H1 (cell line): ENCODE measurements around the gene FAM50B. TPM values are rescaled to one million over a fixed set of nuclear protein-coding genes. Genes with fewer than 3 reads are reported as not detected.

ENCODE experiments used
- CTCF ChIA-PET: fragments of 300-600 bp; sonication (Branson Sonifier 250); formaldehyde crosslinking; loops from one replicate; lab custom pipeline; 2021; ENCODE audit not compliant: partially characterized antibody; lab: Charles Lee
- POLR2A ChIA-PET: fragments of 300-600 bp; sonication (Branson Sonifier 250); formaldehyde crosslinking; loops from one replicate; lab custom pipeline; 2021; ENCODE audit warnings: inconsistent platforms; ENCODE audit not compliant: partially characterized antibody; lab: Charles Lee
- DNase-seq, 2 experiments: peaks; one replicate each; pipeline versions ENCODE4 v3.0.0 to v3.0.0-alpha.2; 2010 to 2022; ENCODE audit warnings: low spot score in 2 of 2, low read depth in 1 of 2, mixed read lengths in 1 of 2
- FAIRE-seq: peaks from 2 replicates; lab custom pipeline; 2011; peaks lifted over from hg19 to GRCh38; lab: Jason Lieb, UNC
- H2AFZ ChIP-seq: 2 replicates; pipeline ENCODE4 v1.8.1; 2012; ENCODE audit warnings: low read length, inconsistent platforms
- H2AK5ac ChIP-seq: 2 replicates; pipeline ENCODE4 v1.6.1; 2013; ENCODE audit warnings: low read depth, low read length
- H2BK120ac ChIP-seq: replicated peaks from 2 replicates; pipeline ENCODE3; 2013; ENCODE audit warnings: low read depth, low read length, inconsistent platforms
- H2BK12ac ChIP-seq: 2 replicates; pipeline ENCODE4 v1.6.1; 2013; ENCODE audit warnings: low read depth, low read length
- H2BK15ac ChIP-seq: 2 replicates; pipeline ENCODE4 v1.6.1; 2013; ENCODE audit warnings: low read length
- H2BK20ac ChIP-seq: 2 replicates; pipeline ENCODE4 v1.6.1; 2013; ENCODE audit warnings: low read length
- H2BK5ac ChIP-seq: 2 replicates; pipeline ENCODE4 v1.6.1; 2013; ENCODE audit warnings: low read depth, low read length
- H3K14ac ChIP-seq: 2 replicates; pipeline ENCODE4 v1.6.1; 2013; ENCODE audit warnings: inconsistent platforms; ENCODE audit not compliant: insufficient read length
- H3K18ac ChIP-seq: 2 replicates; pipeline ENCODE4 v1.6.1; 2013; ENCODE audit warnings: low read length; ENCODE audit errors: extremely low read depth
- H3K23ac ChIP-seq: 2 replicates; pipeline ENCODE4 v1.6.1; 2013; ENCODE audit warnings: inconsistent platforms; ENCODE audit not compliant: insufficient read length
- H3K23me2 ChIP-seq: 2 replicates; pipeline ENCODE4 v1.6.1; 2013; ENCODE audit warnings: low read depth, low read length
- H3K27ac ChIP-seq: 2 replicates; pipeline ENCODE4 v1.6.1; 2011; ENCODE audit warnings: low read depth, low read length, inconsistent platforms
- H3K27me3 ChIP-seq, 4 experiments: replicated peaks in 1 of 4; 1 replicate in 1 of 4; 2 replicates in 3 of 4; pipeline versions ENCODE4 v1.6.1 to v1.8.1; 2011 to 2013; ENCODE audit warnings: low read length in 3 of 4, mild to moderate bottlenecking in 3 of 4, inconsistent platforms in 2 of 4, mixed read lengths in 2 of 4, moderate library complexity in 1 of 4; ENCODE audit not compliant: control insufficient read depth in 3 of 4, insufficient read depth in 3 of 4; ENCODE audit errors: extremely low read depth in 1 of 4
- H3K36me3 ChIP-seq, 4 experiments: 2 replicates each; pipeline versions ENCODE4 v1.6.1 to v1.8.1; 2011 to 2013; ENCODE audit warnings: mild to moderate bottlenecking in 4 of 4, low read length in 3 of 4, moderate library complexity in 2 of 4, control low read depth in 1 of 4, inconsistent platforms in 1 of 4; ENCODE audit not compliant: insufficient read depth in 4 of 4, control insufficient read depth in 2 of 4
- H3K4ac ChIP-seq: replicated peaks from 2 replicates; pipeline ENCODE3; 2013; ENCODE audit warnings: low read length, low read depth, mixed read lengths, inconsistent platforms; ENCODE audit not compliant: insufficient read length
- H3K4me1 ChIP-seq, 4 experiments: replicated peaks in 1 of 4; 1 replicate in 1 of 4; 2 replicates in 3 of 4; pipeline versions ENCODE4 v1.6.1 to v1.8.1; 2011 to 2013; ENCODE audit warnings: low read length in 3 of 4, inconsistent platforms in 2 of 4, mixed read lengths in 1 of 4; ENCODE audit not compliant: insufficient read depth in 4 of 4, control insufficient read depth in 3 of 4
- H3K4me2 ChIP-seq, 2 experiments: 2 replicates each; pipeline versions ENCODE4 v1.6.1 to v1.8.1; 2011 to 2013; ENCODE audit warnings: low read depth in 2 of 2, low read length in 2 of 2, control low read depth in 1 of 2, inconsistent platforms in 1 of 2, mild to moderate bottlenecking in 1 of 2; ENCODE audit not compliant: insufficient read depth in 1 of 2
- H3K4me3 ChIP-seq, 4 experiments: fragments of 200-600, 300-600 bp in 1 of 4; sonication (generic), shearing (Covaris generic), sonication (Bioruptor Twin) in 1 of 4; 2 replicates each; pipeline versions ENCODE4 v1.5.1 to v1.8.1; 2011 to 2016; ENCODE audit warnings: low read length in 4 of 4, low read depth in 3 of 4, control low read depth in 2 of 4, inconsistent platforms in 2 of 4, mild to moderate bottlenecking in 2 of 4, mixed read lengths in 1 of 4, moderate library complexity in 1 of 4; ENCODE audit not compliant: insufficient read depth in 2 of 4; ENCODE audit errors: extremely low read depth in 1 of 4
- H3K56ac ChIP-seq: replicated peaks from 2 replicates; pipeline ENCODE3; 2013; ENCODE audit warnings: low read depth, mild to moderate bottlenecking, mixed read lengths, low read length, inconsistent platforms; ENCODE audit not compliant: insufficient read length
- H3K79me1 ChIP-seq: 2 replicates; pipeline ENCODE4 v1.6.1; 2013; ENCODE audit warnings: low read depth, low read length, control low read depth
- H3K79me2 ChIP-seq, 2 experiments: 2 replicates each; pipeline versions ENCODE4 v1.6.1 to v1.8.1; 2012 to 2013; ENCODE audit warnings: low read length in 2 of 2, mild to moderate bottlenecking in 2 of 2, inconsistent platforms in 1 of 2; ENCODE audit not compliant: insufficient read depth in 2 of 2, control insufficient read depth in 1 of 2
- H3K9ac ChIP-seq, 4 experiments: replicated peaks in 1 of 4; 1 replicate in 1 of 4; 2 replicates in 3 of 4; pipeline versions ENCODE4 v1.6.1 to v1.8.1; 2011 to 2013; ENCODE audit warnings: low read depth in 3 of 4, low read length in 3 of 4, control low read depth in 2 of 4, mild to moderate bottlenecking in 2 of 4, moderate library complexity in 2 of 4, inconsistent platforms in 1 of 4; ENCODE audit errors: extremely low read depth in 1 of 4
- H3K9me3 ChIP-seq, 2 experiments: 2 replicates each; pipeline versions ENCODE4 v1.6.1 to v1.8.1; 2012 to 2013; ENCODE audit warnings: mild to moderate bottlenecking in 2 of 2, moderate library complexity in 2 of 2, control low read depth in 1 of 2, inconsistent platforms in 1 of 2, low read depth in 1 of 2, low read length in 1 of 2, mixed read lengths in 1 of 2; ENCODE audit not compliant: insufficient read depth in 2 of 2
- H4K20me1 ChIP-seq, 2 experiments: replicated peaks in 1 of 2; 2 replicates each; pipeline versions ENCODE3 to v1.8.1; 2011 to 2013; ENCODE audit warnings: inconsistent platforms in 2 of 2, low read length in 2 of 2, mild to moderate bottlenecking in 1 of 2; ENCODE audit not compliant: insufficient read depth in 2 of 2, control insufficient read depth in 1 of 2
- H4K5ac ChIP-seq: 2 replicates; pipeline ENCODE4 v1.6.1; 2013; ENCODE audit warnings: low read length, low read depth, mixed read lengths, inconsistent platforms; ENCODE audit not compliant: insufficient read length
- H4K8ac ChIP-seq: 2 replicates; pipeline ENCODE4 v1.8.0; 2013; ENCODE audit warnings: mild to moderate bottlenecking, moderate library complexity, low read length, inconsistent platforms; ENCODE audit not compliant: insufficient read depth; ENCODE audit errors: extremely low read depth
- H4K91ac ChIP-seq: replicated peaks from 2 replicates; pipeline ENCODE3; 2013; ENCODE audit warnings: low read length, mixed read lengths, inconsistent platforms; ENCODE audit not compliant: insufficient read length
- BCL11A ChIP-seq, 2 experiments: IDR thresholded peaks; one replicate each; pipeline ENCODE4 v1.6.1; 2011; ENCODE audit warnings: low read depth in 2 of 2, low read length in 2 of 2, mild to moderate bottlenecking in 2 of 2
- CBX8 ChIP-seq: fragments of 300-800, 300-1000 bp; sonication (generic); IDR thresholded peaks from 2 replicates; pipeline ENCODE4 v1.7.1; 2016; ENCODE audit warnings: low read depth, low read length, borderline replicate concordance
- EP300 ChIP-seq, 2 experiments: IDR thresholded peaks; 1 replicate in 1 of 2; 2 replicates in 1 of 2; pipeline ENCODE4 v1.6.1; 2011 to 2012; ENCODE audit warnings: low read depth in 2 of 2, low read length in 2 of 2, mild to moderate bottlenecking in 2 of 2, borderline replicate concordance in 1 of 2, inconsistent platforms in 1 of 2, moderate library complexity in 1 of 2
- GABPA ChIP-seq: IDR thresholded peaks from 2 replicates; pipeline ENCODE4 v1.6.1; 2011; ENCODE audit warnings: mild to moderate bottlenecking, low read length, moderate library complexity, borderline replicate concordance; ENCODE audit not compliant: insufficient read depth
- GTF2F1 ChIP-seq: IDR thresholded peaks from 2 replicates; pipeline ENCODE4 v1.6.1; 2012; ENCODE audit warnings: low read depth, low read length, improper control_type of control experiment, borderline replicate concordance
- MAFK ChIP-seq: IDR thresholded peaks from 2 replicates; pipeline ENCODE4 v1.6.1; 2012; ENCODE audit warnings: low read depth, mild to moderate bottlenecking, improper control_type of control experiment, low read length
- NANOG ChIP-seq: IDR thresholded peaks from 2 replicates; pipeline ENCODE4 v1.6.1; 2011; ENCODE audit warnings: low read length, low read depth, mild to moderate bottlenecking, inconsistent platforms; ENCODE audit not compliant: insufficient read depth, poor library complexity, severe bottlenecking
- POLR2AphosphoS5 ChIP-seq: IDR thresholded peaks from 2 replicates; pipeline ENCODE4 v1.6.1; 2011; ENCODE audit warnings: low read depth, low read length
- SP1 ChIP-seq: IDR thresholded peaks from 2 replicates; pipeline ENCODE4 v1.6.1; 2011; ENCODE audit warnings: low read depth, low read length
- SP4 ChIP-seq: IDR thresholded peaks from 2 replicates; pipeline ENCODE4 v1.6.1; 2012; ENCODE audit warnings: low read length, inconsistent platforms
- SUZ12 ChIP-seq: fragments of 200-600 bp; sonication (generic); IDR thresholded peaks from 2 replicates; pipeline ENCODE4 v1.6.1; 2012; ENCODE audit warnings: mild to moderate bottlenecking, inconsistent platforms, low read length, moderate library complexity, mixed read lengths
- TCF12 ChIP-seq: IDR thresholded peaks from 2 replicates; pipeline ENCODE4 v1.6.1; 2011; ENCODE audit warnings: low read depth, mild to moderate bottlenecking, low read length
- WGBS, 2 experiments: shearing (Covaris generic) in 1 of 2; methylation state at CpG; one replicate each; pipeline versions ENCODE4 v1.1.6 to v1.1.7; 2013 to 2015; ENCODE audit warnings: low lambda C conversion rate in 2 of 2, mixed read lengths in 2 of 2, inconsistent platforms in 1 of 2, low coverage in 1 of 2, missing lambda C conversion rate in 1 of 2; ENCODE audit not compliant: insufficient replicate concordance in 2 of 2, insufficient coverage in 1 of 2, insufficient read length in 1 of 2; ENCODE audit errors: extremely low coverage in 1 of 2, missing lambda C conversion rate in 1 of 2; 5-methylcytosine and 5-hydroxymethylcytosine counted together
- polyA plus RNA-seq, 7 experiments: library from polyadenylated mRNA; depleted of rRNA in 3 of 7; stranded (reverse) in 5 of 7; unstranded in 2 of 7; fragments of >200 nt in 5 of 7; fragments of 200-250 nt in 2 of 7; gene quantifications; 1 replicate in 5 of 7; 2 replicates in 1 of 7; 4 replicates in 1 of 7; pipeline versions ENCODE4 v1.2.1 to v1.2.3, GENCODE V29; 2011 to 2013; ENCODE audit warnings: missing spikeins in 2 of 7, mixed read lengths in 2 of 7
- total RNA-seq: library from RNA; stranded (reverse); fragmentation: NEBNext Ultra II Directional; extraction: Animal tissue kit (Norgen Biotek cat#: 25700); gene quantifications from 2 replicates; pipeline ENCODE4 v1.2.1, GENCODE V29; 2021
- TF ChIP-seq, protein P1 (sequence below): IDR thresholded peaks from 2 replicates; pipeline ENCODE4 v1.6.1; 2011; ENCODE audit warnings: low read depth, mild to moderate bottlenecking, low read length; ENCODE audit not compliant: insufficient read depth

The FAM50B gene
- total and polyA plus RNA-seq, 2 of the 8 experiments (the other 6 are each of a cell fraction or from before 2014, with no cell fraction given), result 3.1 to 3.2 TPM

DNA sequence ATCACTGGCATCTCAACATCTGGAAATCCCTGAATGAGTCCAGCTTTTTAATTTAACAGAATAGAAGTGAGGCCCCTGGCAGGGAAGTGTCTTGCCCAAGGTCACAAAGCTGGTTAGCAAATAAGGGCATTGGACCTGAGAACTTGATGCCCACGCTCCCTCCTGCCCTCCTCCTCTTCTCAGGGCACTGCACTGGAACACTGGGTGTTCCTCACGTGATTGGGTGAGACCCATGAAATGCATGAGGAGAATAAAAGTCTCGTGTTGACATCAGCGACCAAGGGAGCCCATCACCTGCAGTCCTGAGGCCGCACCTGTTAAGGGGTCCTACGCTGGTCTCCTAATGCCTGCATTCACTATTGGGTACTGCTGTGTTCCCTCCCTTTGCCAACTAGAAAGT lies 7.4 kb downstream of the FAM50B start:
- Histone ChIP-seq H3K9me3 (no peaks in the 10 kb centered on the region), H2BK5ac (no peak overlapping the region), H2BK15ac (no peak overlapping the region), H3K27ac (no peak overlapping the region), H3K23ac (no peak overlapping the region), H3K4me2 (no peak overlapping the region), H2BK120ac (no peak overlapping the region), H3K4me1 (peaks cover 0 to under 1% (median 0%) of the 10 kb centered on the region in 4 experiments; a peak in 2 of 7 replicates), H3K4me3 (no peak overlapping the region), H4K8ac (no peak overlapping the region), H3K79me1 (no peaks in the 10 kb centered on the region), H4K20me1 (no peaks in the 10 kb centered on the region), H2AK5ac (no peak overlapping the region), H2AFZ (no peak overlapping the region; the same call in 1 of the 2 replicates), H4K5ac (no peak overlapping the region), H4K91ac (no peak overlapping the region), H3K18ac (no peak overlapping the region), H3K4ac (no peak overlapping the region), H2BK12ac (no peak overlapping the region), H3K23me2 (no peaks in the 10 kb centered on the region), H3K14ac (no peak overlapping the region), H3K36me3 (no peaks in the 10 kb centered on the region), H3K9ac (no peak overlapping the region), H3K27me3 (no peaks in the 10 kb centered on the region), H3K79me2 (no peaks in the 10 kb centered on the region), H3K56ac (no peak overlapping the region), H2BK20ac (no peak overlapping the region)
- POLR2A ChIA-PET, result no interaction called here
- DNase-seq, result no peak
- WGBS, 2 experiments, result 75% methylated on average over 5 of the region's 6 CpGs; no CpG with 5 or more reads in 1 of the 2 experiments
- no peak for FAIRE-seq
- CTCF ChIA-PET, result interaction anchor here (1.0 to 11.3 kb wide), 4 partner anchors 14 to 122 kb away, joined by 3 to 124 read pairs (median 6); no protein-coding TSS in a partner anchor
- TF ChIP-seq SP1 (no peak), NANOG (no peak), SUZ12 (no peak), MAFK (no peak), SP4 (no peak), BCL11A (IDR thresholded peaks at IDR 0.05; ENCODE audit: low read depth in 2 of 2, low read length in 2 of 2) (no peak), CBX8 (no peak), TCF12 (no peak), GABPA (no peak), GTF2F1 (no peak), EP300 (IDR thresholded peaks at IDR 0.05; ENCODE audit: borderline replicate concordance in 1 of 2, low read depth in 2 of 2, low read length in 2 of 2) (no peak), POLR2AphosphoS5 (no peak)
- TF ChIP-seq, protein P1, sequence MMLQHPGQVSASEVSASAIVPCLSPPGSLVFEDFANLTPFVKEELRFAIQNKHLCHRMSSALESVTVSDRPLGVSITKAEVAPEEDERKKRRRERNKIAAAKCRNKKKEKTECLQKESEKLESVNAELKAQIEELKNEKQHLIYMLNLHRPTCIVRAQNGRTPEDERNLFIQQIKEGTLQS, result no peak
